Measurements from ENCODE around the gene CNGB1.

The CNGB1 gene

DNA sequence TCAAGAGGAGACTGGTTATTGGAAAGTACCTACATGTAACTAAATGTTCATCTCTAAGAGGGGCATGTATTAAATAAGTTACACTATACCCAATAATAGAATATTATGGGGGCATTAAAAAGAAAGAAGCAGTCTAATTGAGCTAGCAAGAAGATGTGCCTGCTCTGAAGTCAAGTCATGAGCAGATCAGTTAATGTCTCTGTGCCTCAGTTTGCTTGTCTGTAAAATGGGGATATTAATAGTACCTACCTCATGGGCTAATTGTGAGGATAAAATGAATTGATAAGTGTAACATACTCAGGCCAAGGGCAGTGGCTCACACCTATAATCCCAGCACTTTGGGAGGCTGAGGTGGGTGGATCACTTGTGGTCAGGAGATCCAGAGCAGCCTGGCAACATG, 3.0 kb downstream of the CNGB1 start:
- TF ChIP-seq, protein P1, sequence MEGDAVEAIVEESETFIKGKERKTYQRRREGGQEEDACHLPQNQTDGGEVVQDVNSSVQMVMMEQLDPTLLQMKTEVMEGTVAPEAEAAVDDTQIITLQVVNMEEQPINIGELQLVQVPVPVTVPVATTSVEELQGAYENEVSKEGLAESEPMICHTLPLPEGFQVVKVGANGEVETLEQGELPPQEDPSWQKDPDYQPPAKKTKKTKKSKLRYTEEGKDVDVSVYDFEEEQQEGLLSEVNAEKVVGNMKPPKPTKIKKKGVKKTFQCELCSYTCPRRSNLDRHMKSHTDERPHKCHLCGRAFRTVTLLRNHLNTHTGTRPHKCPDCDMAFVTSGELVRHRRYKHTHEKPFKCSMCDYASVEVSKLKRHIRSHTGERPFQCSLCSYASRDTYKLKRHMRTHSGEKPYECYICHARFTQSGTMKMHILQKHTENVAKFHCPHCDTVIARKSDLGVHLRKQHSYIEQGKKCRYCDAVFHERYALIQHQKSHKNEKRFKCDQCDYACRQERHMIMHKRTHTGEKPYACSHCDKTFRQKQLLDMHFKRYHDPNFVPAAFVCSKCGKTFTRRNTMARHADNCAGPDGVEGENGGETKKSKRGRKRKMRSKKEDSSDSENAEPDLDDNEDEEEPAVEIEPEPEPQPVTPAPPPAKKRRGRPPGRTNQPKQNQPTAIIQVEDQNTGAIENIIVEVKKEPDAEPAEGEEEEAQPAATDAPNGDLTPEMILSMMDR (IDR thresholded peaks at IDR 0.05; ENCODE audit: control extremely low read depth, extremely low read depth, low read depth, missing control alignments), result no peak
- DNase-seq (ENCODE audit: extremely low spot score), result no peak
- CTCF ChIA-PET, result interaction anchor here (0.8 to 1.6 kb wide), 3 partner anchors 9 to 12 kb away, joined by 3 read pairs; a partner anchor contains a TSS
- POLR2A ChIA-PET, result no interaction called here

GRCh38 chr16:57966986-57967385, 3.9 kb downstream of the CNGB1 start:
- TF ChIP-seq, protein P1 (IDR thresholded peaks at IDR 0.05; ENCODE audit: control extremely low read depth, extremely low read depth, low read depth, missing control alignments), result no peak
- no peak for DNase-seq (ENCODE audit: extremely low spot score)
- CTCF ChIA-PET, result interaction anchor here (0.8 to 1.6 kb wide), 2 partner anchors 10 to 11 kb away, joined by 3 read pairs; a partner anchor contains a TSS
- POLR2A ChIA-PET, result interaction anchor here (0.6 kb wide), 1 partner anchor 369 kb away, joined by 3 read pairs; no protein-coding TSS in a partner anchor

- DNase-seq (ENCODE audit: extremely low spot score), result no peak
- CTCF ChIA-PET, result interaction anchor here (0.9 to 1.6 kb wide), 2 partner anchors 10 to 12 kb away, joined by 3 read pairs; a partner anchor contains a TSS
- POLR2A ChIA-PET, result no interaction called here
- TF ChIP-seq, protein P1 (IDR thresholded peaks at IDR 0.05; ENCODE audit: control extremely low read depth, extremely low read depth, low read depth, missing control alignments), result no peak
These were observed 4.6 kb downstream of the CNGB1 start for GRCh38 chr16:57966204-57966771.

- POLR2A ChIA-PET, result no interaction called here
- no peak for DNase-seq (ENCODE audit: extremely low spot score)
- TF ChIP-seq, protein P1 (IDR thresholded peaks at IDR 0.05; ENCODE audit: control extremely low read depth, extremely low read depth, low read depth, missing control alignments), result no peak
- CTCF ChIA-PET, result interaction anchor here (1.3 kb wide), 1 partner anchor 58 kb away, joined by 3 read pairs; no protein-coding TSS in a partner anchor
These were observed 6.7 kb downstream of the CNGB1 start for GRCh38 chr16:57964157-57964700.

DNA sequence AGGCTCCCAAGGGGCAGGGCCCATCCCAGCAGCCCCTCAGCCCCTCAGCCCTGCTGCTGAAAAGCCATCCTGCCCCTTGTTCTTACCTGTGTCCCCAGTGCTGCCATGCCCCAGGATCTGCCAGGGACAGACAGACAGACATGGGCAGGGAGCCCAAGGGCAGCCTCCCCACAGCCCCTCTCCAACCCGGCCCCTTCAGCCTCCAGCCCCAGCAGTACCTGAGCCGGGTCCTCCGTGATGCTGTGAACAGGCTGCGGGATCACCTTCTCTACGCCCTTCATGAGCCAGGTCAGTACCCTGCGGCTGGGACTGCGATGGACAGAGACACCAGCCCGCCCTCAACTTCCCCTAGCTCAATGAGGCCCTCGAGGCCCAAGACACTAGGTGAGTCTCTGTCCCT, 8.2 kb downstream of the CNGB1 start:
- TF ChIP-seq, protein P1 (IDR thresholded peaks at IDR 0.05; ENCODE audit: control extremely low read depth, extremely low read depth, low read depth, missing control alignments), result no peak
- ChIA-PET POLR2A (no interaction called here), CTCF (no interaction called here)
- DNase-seq (ENCODE audit: extremely low spot score), result no peak

DNA sequence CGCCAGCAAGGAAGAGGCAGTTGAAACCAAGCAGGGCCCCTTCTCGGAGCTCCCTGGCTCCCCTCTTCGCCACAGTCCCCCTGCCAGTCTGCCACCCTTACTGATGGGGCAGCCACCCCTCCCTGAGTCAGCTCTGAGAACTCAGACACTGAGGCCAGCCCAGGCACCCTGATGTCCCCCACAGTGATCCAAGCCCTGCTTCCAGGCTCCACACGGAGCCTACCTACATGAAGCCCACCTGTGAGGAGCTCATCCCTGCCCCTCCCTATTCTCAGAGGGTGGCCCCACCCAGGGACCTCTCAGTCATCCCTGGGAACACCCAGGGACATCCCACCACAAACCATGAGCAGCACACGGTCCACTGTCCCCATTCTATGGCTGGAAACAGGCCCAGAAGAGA, 8.9 kb downstream of the CNGB1 start:
- DNase-seq (ENCODE audit: extremely low spot score), result no peak
- CTCF ChIA-PET, result interaction anchor here (0.8 kb wide), 1 partner anchor 9 kb away, joined by 3 read pairs; no protein-coding TSS in a partner anchor
- POLR2A ChIA-PET, result no interaction called here
- TF ChIP-seq, protein P1 (IDR thresholded peaks at IDR 0.05; ENCODE audit: control extremely low read depth, extremely low read depth, low read depth, missing control alignments), result no peak

Data from GM10248 (cell line).